ENCODE measurements around the gene ONECUT3.

GRCh38 chr19:1760020-1760419 is 6.7 kb downstream of the ONECUT3 start:
- TF ChIP-seq CTCF (IDR thresholded peaks at IDR 0.05 in 2 of 3, conservative IDR thresholded peaks at IDR 0.05 in 1 of 3; ENCODE audit: insufficient read depth in 2 of 3, low read depth in 1 of 3, low read length in 3 of 3) (no peak), LARP7 (IDR thresholded peaks at IDR 0.05) (no peak), DMBX1 (CRISPR knock-in tag; IDR thresholded peaks at IDR 0.05; ENCODE audit: borderline replicate concordance) (no peak), SIX5 (IDR thresholded peaks at IDR 0.05; ENCODE audit: borderline replicate concordance in 1 of 2, insufficient read depth in 1 of 2, low read depth in 1 of 2, low read length in 2 of 2) (no peak), BRCA1 (IDR thresholded peaks at IDR 0.05) (no peak), BRCA1 (CRISPR knock-in tag; IDR thresholded peaks at IDR 0.05) (no peak)
